Left hindlimb (tissue), 1 donor: ENCODE results near the gene CTAG2.
"Not testable (repeated sequence)": the region's sequence is repeated elsewhere in the genome, so short reads cannot be mapped to it uniquely, and the experiment has no call there.

Experiments used
- DNase-seq: peaks from one replicate; pipeline ENCODE4 v3.0.0-alpha.2; 2018

The CTAG2 gene

DNA sequence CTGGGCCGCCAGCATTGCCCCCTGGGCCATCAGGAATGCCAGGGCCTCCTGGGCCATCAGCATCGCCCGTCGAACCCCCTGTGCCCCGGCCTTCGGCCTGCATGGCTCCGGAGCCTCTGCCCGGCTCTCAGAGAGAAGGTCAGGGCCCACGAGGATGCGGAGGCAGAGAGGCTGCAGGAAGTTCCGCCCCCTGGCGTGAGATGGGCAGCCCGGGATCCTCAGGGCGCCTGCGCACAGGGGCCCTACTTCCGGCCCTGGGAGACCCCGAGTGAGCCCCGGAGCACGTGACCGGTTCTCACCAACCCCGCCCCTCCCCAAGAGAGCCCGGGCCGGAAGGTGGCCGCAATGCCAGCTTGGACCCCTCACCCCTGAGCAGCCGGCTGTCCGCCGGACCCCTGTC lies at the start of gene CTAG2:
TSS of gene CTAG2 (minus strand) at position 167 of the 400 bp plus-strand sequence. CDS start at position 103, 64 bp downstream.
- DNase-seq = not testable (repeated sequence)

GRCh38 chrX:154698630-154699248 lies 45.4 kb upstream of the CTAG2 start:
- DNase-seq = no peak

DNA sequence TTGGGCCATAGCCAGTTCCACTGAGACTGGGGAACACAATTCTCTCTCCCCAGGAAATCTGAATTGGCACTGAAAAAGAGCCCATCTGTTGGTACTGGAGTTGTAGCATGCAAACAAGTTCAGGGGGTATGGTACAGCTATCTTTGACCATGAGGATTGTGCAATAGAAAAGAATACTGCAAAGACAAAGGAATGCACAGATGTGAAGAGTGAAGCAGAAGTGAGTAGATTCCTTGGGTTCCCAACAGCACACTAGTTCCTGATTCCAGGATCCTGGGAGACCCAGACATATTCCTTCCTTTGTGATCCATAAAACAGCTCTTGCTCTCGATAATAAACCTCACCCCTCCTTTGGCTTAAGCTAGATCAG lies 43.3 kb upstream of the CTAG2 start:
- DNase-seq = no peak

- no peak for DNase-seq
Measured at GRCh38 chrX:154695911-154696675, 42.7 kb upstream of the CTAG2 start.

DNA sequence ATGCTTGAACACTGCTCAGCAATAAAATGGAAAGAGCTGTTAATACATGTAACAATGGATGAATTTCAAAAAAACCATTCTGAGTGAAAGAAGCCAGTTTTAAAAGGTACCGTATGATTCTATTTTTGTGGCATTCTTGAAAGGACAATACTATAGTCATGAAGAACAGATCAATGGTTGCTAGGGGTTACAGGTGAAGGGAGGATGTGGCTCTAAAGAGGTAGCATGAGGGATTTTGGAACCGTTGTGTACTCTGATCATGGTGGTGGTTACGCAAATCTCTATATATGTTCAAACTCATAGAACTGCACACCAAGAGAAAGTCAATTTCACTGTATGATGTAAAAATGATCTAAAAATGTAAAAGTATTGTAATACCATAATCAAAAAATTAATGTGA lies 40.0 kb upstream of the CTAG2 start:
- no peak for DNase-seq

GRCh38 chrX:154690438-154690837 lies 37.1 kb upstream of the CTAG2 start:
- not testable (repeated sequence) for DNase-seq

DNA sequence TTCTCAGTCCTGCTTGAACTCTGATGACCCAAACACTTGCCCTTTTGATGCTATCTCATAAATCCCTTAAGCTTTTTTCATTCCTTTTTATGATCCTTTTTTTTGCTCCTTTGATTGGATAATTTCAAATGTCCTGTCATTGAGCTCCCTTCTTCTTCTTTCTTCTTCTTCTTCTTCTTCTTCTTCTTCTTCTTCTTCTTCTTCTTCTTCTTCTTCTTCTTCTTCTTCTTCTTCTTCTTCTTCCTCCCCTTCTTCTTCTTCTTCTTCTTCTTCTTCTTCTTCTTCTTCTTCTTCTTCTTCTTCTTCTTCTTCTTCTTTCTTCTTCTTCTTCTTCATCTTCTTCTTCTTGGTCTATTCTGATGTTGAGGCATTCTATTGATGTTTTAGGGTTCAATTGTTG lies 18.7 kb upstream of the CTAG2 start:
- DNase-seq = not testable (repeated sequence)

DNA sequence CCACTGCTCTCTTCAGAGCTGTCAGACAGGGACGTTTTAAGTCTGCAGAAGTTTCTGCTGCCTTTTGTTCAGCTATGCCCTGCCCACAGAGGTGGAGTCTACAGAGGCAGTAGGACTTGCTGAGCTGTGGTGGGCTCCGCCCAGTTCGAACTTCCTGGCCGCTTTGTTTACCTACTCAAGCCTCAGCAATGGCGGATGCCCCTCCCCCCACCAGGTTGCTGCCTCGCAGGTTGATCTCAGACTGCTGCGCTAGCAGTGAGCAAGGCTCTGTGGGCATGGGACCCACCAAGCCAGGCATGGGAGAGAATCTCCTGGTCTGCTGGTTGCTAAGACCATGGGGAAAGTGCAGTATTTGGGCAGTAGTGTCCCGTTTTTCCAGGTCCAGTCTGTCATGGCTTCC lies 17.5 kb upstream of the CTAG2 start:
- not testable (repeated sequence) for DNase-seq

DNA sequence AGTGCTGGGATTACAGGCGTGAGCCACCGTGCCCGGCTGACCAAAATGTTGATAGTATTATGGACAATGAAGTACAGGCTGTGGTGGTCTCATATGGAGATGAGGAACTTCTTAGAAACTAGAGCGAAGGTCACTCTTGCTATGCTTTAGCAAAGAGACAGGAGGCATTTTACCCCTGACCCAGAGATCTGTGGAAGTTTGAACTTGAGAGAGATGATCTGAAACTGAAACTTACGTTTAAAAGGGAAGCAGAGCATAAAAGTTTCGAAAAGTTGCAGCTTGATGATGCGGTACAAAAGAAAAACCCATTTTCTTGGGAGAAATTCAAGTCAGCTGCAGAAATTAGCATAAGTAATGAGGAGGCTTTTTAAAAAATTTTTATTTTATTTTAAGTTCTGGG lies 8.5 kb upstream of the CTAG2 start:
- no peak for DNase-seq

GRCh38 chrX:154661170-154661569 lies 7.8 kb upstream of the CTAG2 start:
- no peak for DNase-seq

DNA sequence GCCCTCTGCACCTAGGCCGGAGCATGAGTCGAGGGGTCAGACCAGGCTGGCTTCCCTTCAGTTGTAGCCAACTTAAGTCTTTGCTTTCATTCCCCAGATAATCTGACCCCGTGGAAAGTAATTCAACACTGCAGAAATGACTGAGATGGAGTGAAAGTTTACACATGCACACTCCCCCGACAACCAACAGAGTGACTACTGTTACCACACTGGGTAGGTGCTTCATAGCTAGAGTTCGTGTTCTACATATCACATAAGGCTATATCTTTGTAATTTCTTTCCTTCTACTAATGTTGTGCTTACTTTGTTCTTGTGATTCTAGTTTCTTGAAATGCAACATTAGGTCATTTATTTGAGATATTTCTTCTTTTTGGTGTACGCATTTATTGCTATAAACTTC lies 7.2 kb upstream of the CTAG2 start:
- no peak for DNase-seq

DNA sequence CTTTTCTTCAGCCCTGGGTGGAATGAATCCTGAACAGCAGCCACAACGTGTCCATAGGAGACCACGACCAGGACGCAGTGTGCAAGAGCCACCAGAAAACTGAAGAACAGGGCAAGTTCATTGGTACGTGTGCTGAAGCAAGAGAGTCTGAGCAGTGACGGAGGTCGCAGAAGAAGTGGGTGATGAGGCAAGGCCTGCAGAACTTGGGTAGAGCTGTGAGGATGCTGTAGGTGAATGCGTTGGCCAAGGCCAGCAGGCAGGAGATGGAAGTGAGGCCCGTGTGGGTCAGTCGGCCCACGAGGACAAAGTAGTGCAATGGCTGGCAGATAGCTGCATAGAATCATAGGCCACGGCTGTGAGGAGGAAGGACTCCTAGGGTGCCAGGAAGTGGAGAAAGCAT lies 5.6 kb upstream of the CTAG2 start:
- no peak for DNase-seq

DNA sequence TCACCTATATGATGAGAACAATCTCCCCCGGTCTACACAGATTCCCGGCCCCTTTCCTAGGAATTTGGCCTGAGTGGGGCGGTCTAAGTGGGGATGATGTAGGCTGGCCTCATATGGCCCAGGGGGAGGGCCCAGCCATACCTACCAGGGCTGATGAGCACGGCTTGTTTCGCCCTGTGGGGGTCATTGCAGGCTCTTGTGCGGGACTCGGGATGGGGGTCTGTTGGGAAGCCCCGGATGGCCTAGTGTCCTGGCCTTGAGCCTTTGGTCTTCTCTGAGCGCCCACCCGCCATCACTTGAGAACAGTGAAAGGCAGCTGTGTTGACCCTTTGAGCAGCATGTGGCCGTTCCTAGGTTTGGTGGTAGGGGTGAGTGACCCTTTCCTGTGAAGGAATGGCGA lies 4.8 kb upstream of the CTAG2 start:
- no peak for DNase-seq

DNA sequence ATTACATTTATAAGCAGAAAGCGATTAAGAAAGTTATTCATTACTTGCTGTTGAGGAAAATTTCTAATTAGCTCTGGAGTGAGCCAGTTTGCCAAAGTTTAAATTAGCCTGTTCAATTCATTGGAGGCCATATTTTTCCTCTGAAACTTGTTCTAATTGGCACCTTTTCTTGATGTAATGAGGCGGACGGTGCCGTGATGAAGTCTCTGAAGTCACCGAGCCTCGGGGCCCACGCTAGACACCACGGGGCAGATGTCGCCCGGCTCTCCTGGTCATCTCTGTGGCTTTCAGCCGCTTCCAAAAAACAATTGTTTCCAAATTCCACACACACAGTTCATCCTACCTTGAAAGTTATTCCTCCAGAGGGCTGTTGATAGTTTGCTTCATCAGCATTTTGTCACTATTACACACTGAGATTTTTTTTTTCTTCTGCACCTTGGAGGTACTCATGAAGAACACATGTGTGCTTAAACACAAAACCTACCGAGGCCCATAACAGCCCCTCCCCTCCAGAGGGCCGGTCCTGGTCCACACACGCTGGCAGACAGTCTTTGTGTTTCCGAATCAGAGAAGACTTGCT lies 3.9 kb upstream of the CTAG2 start:
- no peak for DNase-seq

DNA sequence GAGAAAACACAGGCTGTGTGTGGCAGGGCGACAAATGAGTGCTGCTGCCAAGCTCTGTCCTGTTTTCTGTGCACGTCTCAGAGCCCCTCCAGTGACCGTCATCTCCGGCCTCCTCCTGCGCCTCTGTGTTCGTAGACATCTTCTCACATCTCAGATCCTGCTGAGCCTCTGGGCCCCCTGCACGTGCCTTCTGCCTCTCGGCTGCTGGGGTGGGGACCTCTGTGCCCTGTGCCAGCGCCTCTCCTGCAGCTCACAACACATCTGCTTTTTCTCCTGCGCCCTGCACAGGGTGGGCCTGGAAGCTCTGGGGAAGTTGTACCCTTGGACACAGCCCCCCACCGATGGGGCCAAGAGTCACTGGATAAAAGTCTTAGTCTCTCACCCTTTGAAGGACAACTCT lies 2.4 kb upstream of the CTAG2 start:
- DNase-seq = no peak

- no peak for DNase-seq
Measured at GRCh38 chrX:154655346-154655745, 2.0 kb upstream of the CTAG2 start.

GRCh38 chrX:154654925-154655324 lies 1.5 kb upstream of the CTAG2 start:
- DNase-seq = no peak

- DNase-seq = no peak
Measured at GRCh38 chrX:154654372-154654771, 993 bp upstream of the CTAG2 start.

DNA sequence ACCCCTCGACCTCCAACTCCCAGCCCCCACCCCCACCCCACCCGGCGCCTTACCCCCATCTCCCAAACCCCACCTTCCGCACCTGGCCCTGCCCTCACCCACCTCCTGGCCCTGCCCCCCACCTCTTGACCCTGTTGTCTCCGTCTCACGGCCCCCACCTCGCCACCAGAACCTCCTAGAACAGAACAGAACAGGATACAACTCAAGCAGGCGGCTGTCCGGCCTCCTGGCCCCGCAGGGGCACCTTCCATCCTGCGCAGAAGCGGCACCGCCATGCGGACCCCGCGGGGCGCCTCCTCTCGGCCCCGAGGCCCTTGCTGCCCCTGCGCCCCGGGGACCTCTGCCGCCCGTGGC lies 354 bp downstream of the CTAG2 start:
- no peak for DNase-seq

DNA sequence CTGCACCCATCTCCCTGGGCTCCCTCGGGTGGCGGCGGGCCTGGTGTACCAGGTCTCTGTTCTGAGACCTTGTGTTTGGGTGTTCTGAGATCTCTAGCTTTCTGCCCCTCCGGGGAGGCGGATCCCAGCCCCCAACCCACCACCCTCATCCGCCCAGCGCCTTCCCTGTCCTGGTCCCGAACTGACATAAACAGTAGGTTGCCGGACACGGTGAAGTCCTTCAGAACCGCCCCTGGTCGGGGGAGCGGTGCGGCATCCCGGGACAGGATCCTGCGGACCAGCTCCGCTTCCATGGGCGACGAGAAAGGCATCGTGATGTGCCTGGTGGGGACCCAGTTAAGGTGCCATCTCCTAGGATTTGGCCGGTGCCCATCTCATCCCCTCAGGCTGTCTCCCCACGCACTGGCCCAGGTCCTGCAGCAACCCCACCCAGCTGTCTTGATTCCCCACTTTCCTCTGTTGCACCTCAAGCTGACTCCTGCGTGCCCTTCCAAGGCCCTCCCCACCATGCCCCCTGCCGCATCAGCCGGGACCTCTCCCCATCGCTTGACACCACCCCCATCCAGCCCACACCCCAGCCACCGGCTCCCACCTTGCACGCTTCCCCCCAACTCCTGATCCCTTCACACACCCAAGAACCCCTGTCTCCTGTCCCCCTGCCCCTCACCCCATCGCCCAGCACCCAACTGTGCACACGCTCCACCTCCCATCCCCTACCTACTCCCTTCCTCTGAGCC lies 900 bp downstream of the CTAG2 start:
- no peak for DNase-seq

DNA sequence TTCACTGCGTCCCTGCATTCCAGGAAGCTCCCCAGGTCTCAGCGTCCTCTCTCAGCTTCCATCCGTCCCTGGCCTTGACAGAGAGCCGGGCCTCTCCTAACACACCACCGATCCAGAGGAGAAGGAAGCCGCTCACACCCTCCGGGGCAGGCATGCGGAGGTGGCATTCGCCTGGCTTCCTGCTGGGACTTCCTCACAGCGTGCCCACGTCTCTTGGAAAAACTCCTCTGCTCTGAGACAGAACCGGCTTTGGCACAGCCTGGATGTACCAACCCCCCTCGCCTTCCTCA lies 3.2 kb downstream of the CTAG2 start:
- no peak for DNase-seq

DNA sequence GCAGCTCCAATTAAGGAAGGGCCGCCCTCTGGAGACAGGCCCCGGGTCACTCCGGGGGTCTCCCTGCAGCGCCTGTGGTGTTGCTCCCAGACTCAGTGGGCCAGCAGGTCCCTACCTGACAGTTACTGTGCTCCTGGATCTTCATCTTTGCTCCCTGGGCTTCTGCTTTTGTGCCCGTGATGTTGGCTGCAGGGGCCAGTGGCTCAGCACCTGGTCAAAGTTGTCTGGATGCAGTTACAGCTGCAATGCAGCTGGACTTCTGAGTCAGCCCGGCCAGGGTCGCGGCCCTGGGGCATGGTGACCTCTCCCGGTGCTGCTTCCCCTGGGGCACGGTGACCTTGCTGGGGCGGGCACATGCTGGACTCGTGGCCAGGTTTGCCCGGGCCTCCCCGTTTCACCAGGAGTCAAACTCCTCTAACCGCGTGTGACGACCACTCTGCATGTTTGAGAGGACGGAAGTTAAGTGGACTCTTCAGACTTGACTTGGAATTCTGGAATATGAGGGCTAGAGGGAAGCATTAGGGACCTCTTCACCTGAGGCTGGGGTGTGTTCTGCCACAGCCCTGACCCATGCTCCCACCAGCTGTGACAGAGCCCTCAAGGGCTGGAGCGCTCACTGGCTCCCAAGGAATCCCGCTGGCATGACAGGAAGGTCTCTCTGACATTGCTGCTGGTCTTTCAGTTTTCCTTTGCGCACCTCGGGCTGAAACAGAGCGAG lies 3.7 kb downstream of the CTAG2 start:
- no peak for DNase-seq

DNA sequence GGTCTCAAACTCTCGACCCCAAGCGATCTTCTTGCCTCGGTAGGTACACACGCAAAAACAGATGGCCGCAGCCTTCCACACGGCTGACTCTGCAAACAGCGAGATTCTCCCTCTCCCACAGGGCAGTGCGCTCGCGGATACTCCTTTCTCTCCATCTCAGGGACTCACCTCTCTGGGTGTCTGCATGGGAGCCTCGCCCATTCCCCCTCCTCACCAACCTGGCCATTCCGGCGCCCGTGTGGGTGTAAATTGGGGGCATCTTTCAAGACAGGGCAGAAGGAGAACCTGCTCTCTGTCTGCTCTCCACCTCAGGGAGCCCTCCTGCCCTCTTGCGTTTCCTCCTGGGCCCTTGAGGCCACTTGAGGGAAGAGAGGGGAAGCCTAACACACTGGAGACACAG lies 4.4 kb downstream of the CTAG2 start:
- no peak for DNase-seq
